Measurements from ENCODE around the gene FMR1NB. TPM values are rescaled to one million over a fixed set of nuclear protein-coding genes. Genes with fewer than 3 reads are reported as not detected.

Gene FMR1NB
- total and polyA plus RNA-seq, 12 donors = not detected

DNA sequence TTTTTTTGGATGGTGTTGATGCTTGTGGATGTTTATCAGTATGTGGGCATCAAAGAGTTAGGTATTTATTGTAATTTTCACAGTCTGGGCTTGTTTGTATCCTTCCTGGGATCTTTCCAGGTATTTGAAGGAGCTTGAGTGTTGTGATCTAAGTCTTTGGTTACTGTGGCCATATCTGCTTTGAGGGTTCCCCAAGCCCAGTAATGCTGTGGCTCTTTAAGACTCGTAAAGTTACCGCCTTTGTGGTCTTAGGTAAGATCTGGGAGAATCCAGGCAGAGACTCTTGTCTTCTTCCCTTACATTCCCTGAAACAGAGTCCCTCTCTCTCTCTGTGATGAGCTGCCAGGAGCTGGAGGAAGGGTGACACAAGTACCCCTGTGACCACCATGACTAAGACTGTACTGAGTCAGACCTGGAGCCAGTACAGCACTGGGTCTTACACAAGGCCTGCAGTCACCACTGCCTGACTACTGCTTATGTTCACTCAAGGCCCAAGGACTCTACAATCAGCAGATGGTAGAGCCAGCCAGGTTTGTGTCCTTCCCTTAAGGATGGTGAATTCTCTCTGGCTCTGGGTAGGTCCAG, 62.2 kb downstream of the FMR1NB start:
- H3K27me3 ChIP-seq = no peaks in the 10 kb centered on the region
- intact Hi-C loops (cut with DNase I) = loop anchor here in 2 of 10 donors (5.0 to 10.0 kb wide), 2 partner anchors 131 to 1241 kb away; partner anchors contain the start of gene FMR1 (in 1 of the 2)
- WGBS, 2 donors = 100% methylated on average over 2 of the region's 2 CpGs
- no peak overlapping the region for H3K4me3 ChIP-seq
- TF ChIP-seq, protein P1, sequence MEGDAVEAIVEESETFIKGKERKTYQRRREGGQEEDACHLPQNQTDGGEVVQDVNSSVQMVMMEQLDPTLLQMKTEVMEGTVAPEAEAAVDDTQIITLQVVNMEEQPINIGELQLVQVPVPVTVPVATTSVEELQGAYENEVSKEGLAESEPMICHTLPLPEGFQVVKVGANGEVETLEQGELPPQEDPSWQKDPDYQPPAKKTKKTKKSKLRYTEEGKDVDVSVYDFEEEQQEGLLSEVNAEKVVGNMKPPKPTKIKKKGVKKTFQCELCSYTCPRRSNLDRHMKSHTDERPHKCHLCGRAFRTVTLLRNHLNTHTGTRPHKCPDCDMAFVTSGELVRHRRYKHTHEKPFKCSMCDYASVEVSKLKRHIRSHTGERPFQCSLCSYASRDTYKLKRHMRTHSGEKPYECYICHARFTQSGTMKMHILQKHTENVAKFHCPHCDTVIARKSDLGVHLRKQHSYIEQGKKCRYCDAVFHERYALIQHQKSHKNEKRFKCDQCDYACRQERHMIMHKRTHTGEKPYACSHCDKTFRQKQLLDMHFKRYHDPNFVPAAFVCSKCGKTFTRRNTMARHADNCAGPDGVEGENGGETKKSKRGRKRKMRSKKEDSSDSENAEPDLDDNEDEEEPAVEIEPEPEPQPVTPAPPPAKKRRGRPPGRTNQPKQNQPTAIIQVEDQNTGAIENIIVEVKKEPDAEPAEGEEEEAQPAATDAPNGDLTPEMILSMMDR (IDR thresholded peaks at IDR 0.05) = no peak
- H3K9me3 ChIP-seq = no peaks in the 10 kb centered on the region
- H3K27ac ChIP-seq = no peak overlapping the region
- DNase-seq (no peak), ATAC-seq (no peak)
- H3K4me1 ChIP-seq = no peaks in the 10 kb centered on the region
- no peaks in the 10 kb centered on the region for H3K36me3 ChIP-seq

DNA sequence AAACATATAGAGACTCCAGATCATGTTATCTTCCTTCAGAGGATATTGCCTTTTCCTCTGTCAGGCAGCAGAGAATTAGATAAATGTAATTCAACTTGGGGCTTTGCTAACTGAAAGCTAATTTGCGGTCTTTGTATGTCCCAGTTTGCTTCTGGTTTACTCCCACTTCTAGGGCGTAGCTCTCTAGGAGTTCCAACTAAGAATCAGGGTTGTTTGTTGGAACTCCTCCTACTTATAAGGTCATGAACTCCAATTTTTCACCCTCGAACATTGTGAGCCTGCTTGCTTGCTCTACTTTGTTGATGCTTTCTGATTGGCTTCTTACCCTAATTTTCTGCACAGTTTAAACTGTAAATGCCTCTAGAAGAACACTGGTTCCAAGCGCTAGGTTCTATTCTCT, 66.1 kb downstream of the FMR1NB start:
- DNase-seq = no peak
- H3K27ac ChIP-seq = no peak overlapping the region
- TF ChIP-seq, protein P1 (IDR thresholded peaks at IDR 0.05) = no peak
- H3K27me3 ChIP-seq = peaks cover 0 to 4% (median 0%) of the 10 kb centered on the region in 7 donors
- ATAC-seq = no peak
- no peaks in the 10 kb centered on the region for H3K9me3 ChIP-seq
- no peaks in the 10 kb centered on the region for H3K36me3 ChIP-seq
- intact Hi-C loops (cut with DNase I) = loop anchor here in 5 of 10 donors (5.0 to 10.0 kb wide), 3 partner anchors 1238 to 1425 kb away; no protein-coding TSS in a partner anchor
- no peaks in the 10 kb centered on the region for H3K4me1 ChIP-seq
- H3K4me3 ChIP-seq = no peak overlapping the region
- WGBS, 2 donors = 41 to 47% methylated on average over 4 of the region's 4 CpGs

DNA sequence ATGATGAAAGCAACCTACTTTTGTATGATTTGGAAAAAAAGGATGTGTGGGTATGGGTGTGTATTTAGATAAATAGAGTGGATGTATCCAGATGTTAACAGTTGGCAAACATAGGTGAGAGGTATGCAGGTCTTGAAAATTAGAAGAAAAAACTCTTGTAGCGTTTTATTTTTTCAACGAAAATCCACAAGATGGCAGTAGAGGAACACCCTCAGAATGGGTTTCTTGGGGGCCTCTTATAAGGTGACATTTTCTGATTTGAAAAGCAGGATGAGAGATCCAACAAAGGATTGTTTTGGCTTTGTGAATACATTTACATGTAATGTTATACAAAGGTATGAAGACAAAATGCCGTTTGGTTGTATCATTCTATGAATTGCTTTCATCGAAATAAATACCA, 68.3 kb downstream of the FMR1NB start:
- WGBS, 2 donors = 30 to 35% methylated on average over 4 of the region's 4 CpGs
- Histone ChIP-seq H3K36me3 (no peaks in the 10 kb centered on the region), H3K27me3 (peaks cover 0 to 4% (median 0%) of the 10 kb centered on the region in 7 donors), H3K27ac (no peak overlapping the region), H3K9me3 (no peaks in the 10 kb centered on the region), H3K4me1 (no peaks in the 10 kb centered on the region), H3K4me3 (no peak overlapping the region)
- intact Hi-C loops (cut with DNase I) = loop anchor here in 5 of 10 donors (5.0 to 10.0 kb wide), 3 partner anchors 1235 to 1423 kb away; no protein-coding TSS in a partner anchor
- TF ChIP-seq, protein P1 (IDR thresholded peaks at IDR 0.05) = peak; percentile 9 to 67 (median 53)
- ATAC-seq = no peak
- no peak for DNase-seq

DNA sequence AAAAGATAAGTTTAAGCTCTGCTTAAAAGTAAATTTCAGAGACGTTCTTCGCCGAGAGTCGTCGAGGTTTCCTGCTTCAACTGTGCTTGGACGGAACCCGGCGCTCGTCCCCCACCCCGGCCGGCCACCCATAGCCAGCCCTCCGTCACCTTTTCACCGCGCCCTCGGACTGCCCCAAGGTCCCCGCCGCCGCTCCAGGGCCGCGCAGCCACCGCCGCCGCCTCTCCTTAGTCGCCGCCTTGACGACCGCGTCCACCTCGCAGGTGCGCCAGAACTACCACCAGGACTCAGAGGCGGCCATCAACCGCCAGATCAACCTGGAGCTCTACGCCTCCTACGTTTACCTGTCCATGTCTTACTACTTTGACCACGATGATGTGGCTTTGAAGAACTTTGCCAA, 70.8 kb downstream of the FMR1NB start:
- TF ChIP-seq, protein P1 (IDR thresholded peaks at IDR 0.05) = no peak
- no peak overlapping the region for H3K4me3 ChIP-seq
- 88 to 92% methylated on average over 22 to 35 of the region's 35 CpGs for WGBS, 2 donors
- H3K9me3 ChIP-seq = no peaks in the 10 kb centered on the region
- DNase-seq = no peak
- H3K4me1 ChIP-seq = no peaks in the 10 kb centered on the region
- H3K36me3 ChIP-seq = no peaks in the 10 kb centered on the region
- no peak for ATAC-seq
- no peak overlapping the region for H3K27ac ChIP-seq
- H3K27me3 ChIP-seq = peaks cover 0 to 11% (median 0%) of the 10 kb centered on the region in 7 donors
- intact Hi-C loops (cut with DNase I) = loop anchor here in 3 of 10 donors (10.0 kb wide), 2 partner anchors 1233 to 1413 kb away; no protein-coding TSS in a partner anchor
